HG02885 (cell line): ENCODE measurements around the gene SELENOV.

Source experiments
- ATAC-seq: cut with Tn5 transposase; IDR thresholded peaks from one replicate; pipeline ENCODE4 v1.9.1; 2021; ENCODE audit warnings: mild to moderate bottlenecking; ENCODE audit not compliant: unreplicated experiment, poor library complexity

The SELENOV gene

DNA sequence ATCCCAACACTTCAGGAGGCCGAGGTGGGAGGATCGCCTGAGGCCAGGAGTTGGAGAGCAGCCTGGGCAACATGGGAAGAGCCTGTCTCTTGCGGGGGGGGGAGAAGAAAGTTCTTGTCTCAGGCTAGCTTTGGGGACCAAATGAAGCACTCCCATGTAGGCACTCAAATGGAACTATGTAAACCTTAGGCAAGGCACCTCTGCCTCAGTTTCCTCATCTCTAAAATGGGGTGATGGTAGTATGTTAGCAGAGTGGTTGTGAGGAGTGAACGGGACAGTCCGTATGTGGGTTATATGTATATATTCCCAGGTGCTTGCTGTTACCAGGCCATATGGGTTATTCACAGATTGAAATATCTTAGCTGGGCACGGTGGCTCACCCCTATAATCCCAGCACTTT, 22.7 kb upstream of the SELENOV start:
- no peak for ATAC-seq

DNA sequence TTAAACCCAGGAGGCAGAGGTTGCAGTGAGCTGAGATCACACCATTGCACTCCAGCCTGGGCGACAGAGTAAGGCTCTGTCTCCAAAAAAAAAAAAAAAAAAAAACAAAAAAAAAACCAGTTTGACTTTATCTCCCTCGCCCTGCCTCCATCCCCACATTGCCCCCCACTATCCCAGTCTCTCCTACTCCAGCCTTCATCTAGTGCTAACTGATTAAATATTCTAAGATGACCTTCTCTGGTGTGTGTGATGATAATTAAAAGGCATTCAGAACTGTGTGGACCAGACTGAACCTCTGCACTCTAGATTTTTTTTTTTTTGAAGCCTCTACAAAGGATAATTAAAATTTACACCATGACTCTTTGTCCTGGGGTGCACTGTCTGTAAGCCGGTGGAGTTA, 22.2 kb upstream of the SELENOV start:
- no peak for ATAC-seq

GRCh38 chr19:39494661-39495060, 20.3 kb upstream of the SELENOV start:
- no peak for ATAC-seq

- ATAC-seq = no peak
These were observed 18.9 kb upstream of the SELENOV start for GRCh38 chr19:39496063-39496462.

DNA sequence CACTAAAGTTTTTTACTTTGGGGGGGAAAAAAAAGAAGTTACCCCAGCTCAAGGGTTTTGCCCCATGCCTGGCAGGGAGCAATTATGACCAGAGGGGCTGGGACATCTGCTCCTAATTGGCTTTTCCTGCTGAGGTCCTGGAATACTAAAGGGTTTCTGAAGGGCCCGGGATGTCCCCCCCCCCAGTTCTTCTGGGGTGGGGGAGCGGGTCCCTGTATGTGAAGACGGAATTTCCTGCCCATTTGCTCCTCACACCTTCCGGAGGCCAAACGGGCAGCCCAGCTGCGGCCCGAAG, 17.3 kb upstream of the SELENOV start:
- ATAC-seq = no peak

DNA sequence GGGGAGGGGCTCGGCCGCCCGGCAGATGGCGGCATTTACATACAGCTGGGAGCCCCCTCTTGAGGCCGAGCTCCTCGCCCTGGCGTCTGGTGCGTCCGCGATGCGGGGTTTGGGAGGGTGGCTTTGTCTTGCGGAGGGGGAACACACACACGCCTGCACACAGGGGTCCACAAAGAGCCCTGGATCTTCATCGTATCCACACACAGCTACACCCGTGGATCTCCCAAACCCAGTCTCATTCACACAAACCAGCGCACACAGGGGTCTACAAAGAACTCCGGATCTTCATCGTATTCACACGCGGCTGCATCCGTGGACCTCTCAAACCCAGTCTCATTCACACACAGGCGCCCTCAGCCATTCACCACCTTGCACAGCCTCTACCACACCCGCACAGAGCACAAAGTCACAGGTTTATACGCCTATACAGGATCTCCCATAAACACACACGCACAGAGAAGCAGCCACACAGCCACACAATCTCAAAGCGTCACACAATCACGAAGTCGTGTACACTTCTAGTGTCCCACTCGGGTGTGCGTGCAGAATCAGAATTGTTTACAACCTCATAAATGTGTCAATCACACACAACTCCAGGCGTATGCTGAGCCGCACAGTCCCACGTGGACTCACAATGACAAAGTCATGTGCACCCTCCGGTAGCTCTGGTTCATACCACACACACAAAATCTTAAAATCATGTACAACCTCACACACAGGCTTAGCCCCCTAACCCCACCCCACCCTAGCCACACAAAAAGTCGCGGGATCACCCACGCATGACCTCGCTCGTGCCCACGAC, 16.7 kb upstream of the SELENOV start:
- ATAC-seq = no peak

DNA sequence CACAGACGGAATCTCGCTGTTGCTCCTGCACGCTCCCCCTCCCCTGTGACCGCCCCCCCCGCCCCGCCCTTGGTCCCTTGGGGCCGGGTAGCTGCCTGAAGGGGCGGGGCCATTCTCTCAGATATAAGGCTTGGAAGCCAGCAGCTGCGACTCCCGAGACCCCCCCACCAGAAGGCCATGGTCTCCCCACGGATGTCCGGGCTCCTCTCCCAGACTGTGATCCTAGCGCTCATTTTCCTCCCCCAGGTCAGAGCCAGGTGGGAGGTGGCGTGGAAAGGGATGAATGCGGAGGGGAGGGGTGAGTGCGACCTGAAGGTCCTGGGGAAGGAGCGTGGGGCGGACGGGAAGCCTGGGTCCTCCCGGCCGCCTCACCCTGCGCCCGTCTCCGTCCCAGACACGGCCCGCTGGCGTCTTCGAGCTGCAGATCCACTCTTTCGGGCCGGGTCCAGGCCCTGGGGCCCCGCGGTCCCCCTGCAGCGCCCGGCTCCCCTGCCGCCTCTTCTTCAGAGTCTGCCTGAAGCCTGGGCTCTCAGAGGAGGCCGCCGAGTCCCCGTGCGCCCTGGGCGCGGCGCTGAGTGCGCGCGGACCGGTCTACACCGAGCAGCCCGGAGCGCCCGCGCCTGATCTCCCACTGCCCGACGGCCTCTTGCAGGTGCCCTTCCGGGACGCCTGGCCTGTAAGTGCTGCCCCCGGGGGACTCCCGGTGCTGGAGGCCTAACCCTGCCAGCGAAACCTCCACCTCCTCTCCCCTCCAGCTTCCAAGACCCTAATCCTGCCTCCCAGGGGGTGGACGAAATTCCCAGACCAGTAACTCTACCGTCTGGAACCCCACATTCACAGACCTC, 15.9 kb upstream of the SELENOV start, which contains the start of gene DLL3:
Gene DLL3 (plus strand): TSS at position 150 of the 845 bp plus-strand sequence. CDS start 28 bp downstream, at position 178.
- no peak for ATAC-seq

DNA sequence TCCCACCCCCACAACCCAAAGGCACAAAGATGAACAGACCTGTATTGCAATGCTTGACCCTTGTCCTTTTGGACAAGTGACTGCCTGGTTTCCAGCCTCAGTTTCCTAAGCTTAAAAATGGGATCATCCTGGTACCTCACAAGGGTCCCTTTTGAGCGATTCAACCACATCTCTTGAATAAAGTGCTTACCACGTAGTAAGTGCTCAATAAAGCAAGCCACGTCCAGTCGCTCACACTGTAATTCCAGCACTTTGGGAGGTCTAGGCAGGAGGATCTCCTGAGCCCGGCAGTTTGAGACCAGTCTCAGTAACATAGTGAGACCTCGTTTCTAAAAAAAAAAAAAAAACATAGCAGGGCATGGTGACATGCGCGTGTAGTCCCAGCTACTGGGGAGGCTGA, 15.0 kb upstream of the SELENOV start:
- ATAC-seq = no peak

GRCh38 chr19:39500543-39500942, 14.4 kb upstream of the SELENOV start:
- ATAC-seq = no peak

- ATAC-seq = no peak
These were observed 13.6 kb upstream of the SELENOV start for GRCh38 chr19:39501340-39501739.

DNA sequence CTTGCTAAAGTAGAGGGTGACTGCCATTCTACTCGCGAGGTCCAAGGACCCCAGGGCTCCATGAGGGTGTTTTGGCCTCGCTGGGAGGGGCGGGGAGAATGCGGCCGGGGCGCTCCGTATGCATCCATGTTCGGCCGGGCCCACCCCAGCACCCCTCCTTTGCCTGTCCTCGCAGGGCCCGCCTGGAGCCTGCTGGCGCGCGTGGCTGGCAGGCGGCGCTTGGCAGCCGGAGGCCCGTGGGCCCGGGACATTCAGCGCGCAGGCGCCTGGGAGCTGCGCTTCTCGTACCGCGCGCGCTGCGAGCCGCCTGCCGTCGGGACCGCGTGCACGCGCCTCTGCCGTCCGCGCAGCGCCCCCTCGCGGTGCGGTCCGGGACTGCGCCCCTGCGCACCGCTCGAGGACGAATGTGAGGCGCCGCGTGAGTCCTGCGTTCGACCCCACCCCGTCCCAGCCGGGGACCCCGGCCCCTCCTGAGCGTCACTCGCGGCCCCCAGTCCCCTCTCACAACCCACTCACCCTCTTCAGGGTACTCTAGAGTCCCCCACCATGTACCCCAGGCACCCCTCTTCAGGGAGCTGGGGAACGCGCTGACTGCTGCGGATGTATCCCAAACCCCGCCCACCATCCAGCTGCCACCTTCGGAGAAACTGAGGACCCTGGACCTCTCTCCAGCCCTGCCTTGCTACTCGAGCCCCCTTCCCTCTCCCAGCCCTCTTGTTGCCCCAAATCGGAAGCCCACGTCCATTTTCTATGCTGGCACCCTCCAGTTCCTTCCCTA, 12.1 kb upstream of the SELENOV start:
- ATAC-seq = peak; percentile 43

- no peak for ATAC-seq
These were observed 8.4 kb upstream of the SELENOV start for GRCh38 chr19:39506598-39506943.

DNA sequence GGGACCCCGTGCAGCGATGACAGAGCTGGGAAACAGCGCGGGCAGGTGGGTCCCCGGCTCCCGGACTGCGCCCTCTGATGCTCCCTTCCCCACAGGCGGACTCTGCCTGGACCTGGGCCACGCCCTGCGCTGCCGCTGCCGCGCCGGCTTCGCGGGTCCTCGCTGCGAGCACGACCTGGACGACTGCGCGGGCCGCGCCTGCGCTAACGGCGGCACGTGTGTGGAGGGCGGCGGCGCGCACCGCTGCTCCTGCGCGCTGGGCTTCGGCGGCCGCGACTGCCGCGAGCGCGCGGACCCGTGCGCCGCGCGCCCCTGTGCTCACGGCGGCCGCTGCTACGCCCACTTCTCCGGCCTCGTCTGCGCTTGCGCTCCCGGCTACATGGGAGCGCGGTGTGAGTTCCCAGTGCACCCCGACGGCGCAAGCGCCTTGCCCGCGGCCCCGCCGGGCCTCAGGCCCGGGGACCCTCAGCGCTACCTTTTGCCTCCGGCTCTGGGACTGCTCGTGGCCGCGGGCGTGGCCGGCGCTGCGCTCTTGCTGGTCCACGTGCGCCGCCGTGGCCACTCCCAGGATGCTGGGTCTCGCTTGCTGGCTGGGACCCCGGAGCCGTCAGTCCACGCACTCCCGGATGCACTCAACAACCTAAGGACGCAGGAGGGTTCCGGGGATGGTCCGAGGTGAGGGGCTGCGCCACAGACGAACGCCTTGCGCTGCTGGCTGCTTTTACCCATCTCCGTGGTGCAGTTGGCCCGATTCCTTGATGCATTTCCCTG, 7.8 kb upstream of the SELENOV start:
- ATAC-seq = peak; percentile 69

DNA sequence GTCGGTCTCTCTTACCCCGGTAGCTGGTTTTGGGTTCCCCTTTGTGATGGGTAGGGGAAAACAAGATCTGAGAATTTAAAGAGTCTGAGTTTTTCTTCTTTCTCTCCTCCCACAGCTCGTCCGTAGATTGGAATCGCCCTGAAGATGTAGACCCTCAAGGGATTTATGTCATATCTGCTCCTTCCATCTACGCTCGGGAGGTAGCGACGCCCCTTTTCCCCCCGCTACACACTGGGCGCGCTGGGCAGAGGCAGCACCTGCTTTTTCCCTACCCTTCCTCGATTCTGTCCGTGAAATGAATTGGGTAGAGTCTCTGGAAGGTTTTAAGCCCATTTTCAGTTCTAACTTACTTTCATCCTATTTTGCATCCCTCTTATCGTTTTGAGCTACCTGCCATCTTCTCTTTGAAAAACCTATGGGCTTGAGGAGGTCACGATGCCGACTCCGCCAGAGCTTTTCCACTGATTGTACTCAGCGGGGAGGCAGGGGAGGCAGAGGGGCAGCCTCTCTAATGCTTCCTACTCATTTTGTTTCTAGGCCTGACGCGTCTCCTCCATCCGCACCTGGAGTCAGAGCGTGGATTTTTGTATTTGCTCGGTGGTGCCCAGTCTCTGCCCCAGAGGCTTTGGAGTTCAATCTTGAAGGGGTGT, 7.1 kb upstream of the SELENOV start:
- ATAC-seq = no peak

- no peak for ATAC-seq
These were observed 6.3 kb upstream of the SELENOV start for GRCh38 chr19:39508629-39509028.

- no peak for ATAC-seq
These were observed 5.7 kb upstream of the SELENOV start for GRCh38 chr19:39509233-39509632.

DNA sequence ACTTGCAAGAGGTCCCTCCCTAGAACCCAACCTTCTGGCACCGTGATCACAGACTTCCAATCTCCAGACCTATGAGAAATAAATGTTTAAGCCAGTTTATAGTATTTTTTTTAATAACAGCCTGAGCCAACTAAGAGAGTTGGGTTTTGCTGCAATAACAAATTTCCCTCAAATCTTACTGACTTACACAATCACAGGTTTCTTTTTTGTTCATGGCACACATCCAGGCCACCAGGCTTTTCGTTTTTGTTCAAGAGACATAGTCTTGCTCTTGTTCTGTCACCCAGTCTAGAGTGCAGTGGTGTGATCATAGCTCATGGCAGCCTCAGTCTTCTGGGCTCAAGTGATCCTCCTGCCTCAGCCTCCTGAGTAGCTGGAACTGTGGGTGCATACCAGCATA, 2.0 kb upstream of the SELENOV start:
- ATAC-seq = no peak

DNA sequence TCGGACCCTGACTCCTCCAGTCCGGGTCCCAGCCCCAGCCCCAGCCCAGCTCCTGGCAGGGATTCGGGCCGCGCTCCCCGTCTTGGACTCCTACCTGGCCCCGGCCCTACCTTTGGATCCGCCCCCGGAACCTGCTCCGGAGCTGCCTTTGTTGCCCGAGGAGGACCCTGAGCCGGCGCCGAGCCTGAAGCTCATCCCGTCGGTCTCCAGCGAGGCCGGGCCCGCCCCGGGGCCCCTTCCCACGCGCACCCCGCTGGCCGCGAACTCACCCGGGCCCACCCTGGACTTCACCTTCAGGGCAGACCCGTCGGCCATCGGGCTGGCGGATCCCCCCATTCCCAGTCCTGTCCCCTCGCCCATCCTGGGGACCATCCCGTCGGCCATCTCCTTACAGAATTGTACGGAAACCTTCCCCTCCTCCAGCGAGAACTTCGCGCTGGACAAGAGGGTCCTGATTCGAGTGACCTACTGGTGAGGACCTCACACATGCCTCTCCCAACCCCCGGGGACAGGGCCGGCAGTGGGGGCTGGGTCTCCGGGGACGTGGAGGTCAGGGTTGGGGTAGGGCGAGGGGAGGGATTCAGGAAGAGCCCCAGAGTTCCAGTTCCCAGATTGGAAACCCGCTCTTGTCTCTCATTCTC, 732 bp downstream of the SELENOV start:
- ATAC-seq = no peak

GRCh38 chr19:39516270-39516669, 1.3 kb downstream of the SELENOV start:
- no peak for ATAC-seq
